Gastrocnemius medialis (tissue), 4 donors: ENCODE data around the gene TCF12.

ENCODE experiments used
- POLR2A ChIP-seq, 2 donors: fragments of 450-650 bp; IDR thresholded peaks; one replicate each; pipeline ENCODE4 v1.6.1; 2017; ENCODE audit warnings: antibody characterized with exemption in 2 of 2, mild to moderate bottlenecking in 2 of 2, moderate library complexity in 2 of 2
- TF ChIP-seq, protein P1 (sequence below), 5 experiments: fragments of 450-650 bp in 3 of 5; fragments of 200-600 bp in 2 of 5; sonication (generic) in 2 of 5; IDR thresholded peaks in 4 of 5; conservative IDR thresholded peaks in 1 of 5; 1 replicate in 4 of 5; 2 replicates in 1 of 5; pipeline ENCODE4 v1.5.1; 2016 to 2019; ENCODE audit warnings: antibody characterized with exemption in 5 of 5, mild to moderate bottlenecking in 3 of 5, moderate library complexity in 3 of 5

- TF ChIP-seq, protein P1, sequence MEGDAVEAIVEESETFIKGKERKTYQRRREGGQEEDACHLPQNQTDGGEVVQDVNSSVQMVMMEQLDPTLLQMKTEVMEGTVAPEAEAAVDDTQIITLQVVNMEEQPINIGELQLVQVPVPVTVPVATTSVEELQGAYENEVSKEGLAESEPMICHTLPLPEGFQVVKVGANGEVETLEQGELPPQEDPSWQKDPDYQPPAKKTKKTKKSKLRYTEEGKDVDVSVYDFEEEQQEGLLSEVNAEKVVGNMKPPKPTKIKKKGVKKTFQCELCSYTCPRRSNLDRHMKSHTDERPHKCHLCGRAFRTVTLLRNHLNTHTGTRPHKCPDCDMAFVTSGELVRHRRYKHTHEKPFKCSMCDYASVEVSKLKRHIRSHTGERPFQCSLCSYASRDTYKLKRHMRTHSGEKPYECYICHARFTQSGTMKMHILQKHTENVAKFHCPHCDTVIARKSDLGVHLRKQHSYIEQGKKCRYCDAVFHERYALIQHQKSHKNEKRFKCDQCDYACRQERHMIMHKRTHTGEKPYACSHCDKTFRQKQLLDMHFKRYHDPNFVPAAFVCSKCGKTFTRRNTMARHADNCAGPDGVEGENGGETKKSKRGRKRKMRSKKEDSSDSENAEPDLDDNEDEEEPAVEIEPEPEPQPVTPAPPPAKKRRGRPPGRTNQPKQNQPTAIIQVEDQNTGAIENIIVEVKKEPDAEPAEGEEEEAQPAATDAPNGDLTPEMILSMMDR (IDR thresholded peaks at IDR 0.05 in 4 of 5, conservative IDR thresholded peaks at IDR 0.05 in 1 of 5): no peak
- no peak for TF ChIP-seq POLR2A (IDR thresholded peaks at IDR 0.05)
Observed at GRCh38 chr15:56906766-56907165, 11.7 kb upstream of the TCF12 start.
